ENCODE measurements around the gene AXIN1.
"Not testable (repeated sequence)": the region's sequence is repeated elsewhere in the genome, so short reads cannot be mapped to it uniquely, and the experiment has no call there.

AXIN1 gene

GRCh38 chr16:346587-346986, 5.9 kb downstream of the AXIN1 start:
- no peak overlapping the region for H3K4me3 ChIP-seq (ENCODE audit: low read depth, low read length)
- TF ChIP-seq CTCF (IDR thresholded peaks at IDR 0.05; ENCODE audit: low read depth, low read length), result no peak

GRCh38 chr16:345772-346171, 6.8 kb downstream of the AXIN1 start:
- no peak for TF ChIP-seq CTCF (IDR thresholded peaks at IDR 0.05; ENCODE audit: low read depth, low read length)
- no peak overlapping the region for H3K4me3 ChIP-seq (ENCODE audit: low read depth, low read length)

- H3K4me3 ChIP-seq (ENCODE audit: low read depth, low read length), result no peak overlapping the region
- TF ChIP-seq CTCF (IDR thresholded peaks at IDR 0.05; ENCODE audit: low read depth, low read length), result no peak
Measured at GRCh38 chr16:342455-343213, 9.9 kb downstream of the AXIN1 start.

GRCh38 chr16:341974-342336, 10.6 kb downstream of the AXIN1 start:
- not testable (repeated sequence) for H3K4me3 ChIP-seq (ENCODE audit: low read depth, low read length)

GRCh38 chr16:341095-341973, 11.2 kb downstream of the AXIN1 start:
- H3K4me3 ChIP-seq (ENCODE audit: low read depth, low read length), result not testable (repeated sequence)

GRCh38 chr16:340370-341091, 12.0 kb downstream of the AXIN1 start:
- no peak for TF ChIP-seq CTCF (IDR thresholded peaks at IDR 0.05; ENCODE audit: low read depth, low read length)
- H3K4me3 ChIP-seq (ENCODE audit: low read depth, low read length), result no peak overlapping the region

GRCh38 chr16:339680-340079, 12.8 kb downstream of the AXIN1 start:
- H3K4me3 ChIP-seq (ENCODE audit: low read depth, low read length), result no peak overlapping the region
- TF ChIP-seq CTCF (IDR thresholded peaks at IDR 0.05; ENCODE audit: low read depth, low read length), result no peak
